Measurements from ENCODE around the gene ASCC1.

DNA sequence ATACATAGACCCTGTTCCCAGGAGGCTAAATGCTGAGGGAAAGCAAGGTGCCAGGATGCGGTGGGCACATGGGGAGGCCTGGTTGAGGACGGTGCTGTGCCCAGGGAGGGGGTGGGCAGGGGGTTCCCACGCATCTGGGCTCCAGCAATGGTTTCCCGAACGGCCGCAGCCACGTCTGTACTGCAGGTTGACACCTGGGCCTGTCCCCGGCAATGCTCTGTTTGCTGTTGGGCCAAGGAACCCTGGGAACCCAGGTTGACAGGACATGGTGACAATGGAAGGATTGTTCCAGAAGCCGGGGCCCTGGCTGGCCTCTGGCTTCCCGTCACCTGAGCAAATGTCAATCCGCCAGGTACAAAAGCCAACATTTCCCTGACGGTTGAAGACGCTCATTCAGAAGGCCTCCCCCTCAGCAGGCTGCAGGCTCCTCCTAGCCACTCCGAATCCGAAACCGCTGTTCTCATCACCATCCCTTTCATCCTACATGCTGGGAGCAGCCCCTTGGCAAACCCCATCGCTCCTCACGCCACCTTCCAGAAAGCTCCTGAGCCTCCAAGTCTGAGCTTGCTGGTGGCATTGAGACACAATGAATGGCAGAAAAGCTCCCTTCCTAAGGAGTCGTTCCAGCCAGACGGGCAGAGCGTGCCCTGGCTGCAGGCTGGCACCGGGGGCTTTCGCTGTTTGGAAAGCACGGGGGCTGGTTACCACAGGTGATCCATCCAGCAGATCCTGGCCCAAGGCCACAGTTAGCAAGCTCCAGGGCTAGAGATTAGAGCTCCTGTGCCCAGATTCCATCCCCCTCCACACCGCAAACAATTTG is 158.9 kb downstream of the ASCC1 start:
- TF ChIP-seq, protein P1, sequence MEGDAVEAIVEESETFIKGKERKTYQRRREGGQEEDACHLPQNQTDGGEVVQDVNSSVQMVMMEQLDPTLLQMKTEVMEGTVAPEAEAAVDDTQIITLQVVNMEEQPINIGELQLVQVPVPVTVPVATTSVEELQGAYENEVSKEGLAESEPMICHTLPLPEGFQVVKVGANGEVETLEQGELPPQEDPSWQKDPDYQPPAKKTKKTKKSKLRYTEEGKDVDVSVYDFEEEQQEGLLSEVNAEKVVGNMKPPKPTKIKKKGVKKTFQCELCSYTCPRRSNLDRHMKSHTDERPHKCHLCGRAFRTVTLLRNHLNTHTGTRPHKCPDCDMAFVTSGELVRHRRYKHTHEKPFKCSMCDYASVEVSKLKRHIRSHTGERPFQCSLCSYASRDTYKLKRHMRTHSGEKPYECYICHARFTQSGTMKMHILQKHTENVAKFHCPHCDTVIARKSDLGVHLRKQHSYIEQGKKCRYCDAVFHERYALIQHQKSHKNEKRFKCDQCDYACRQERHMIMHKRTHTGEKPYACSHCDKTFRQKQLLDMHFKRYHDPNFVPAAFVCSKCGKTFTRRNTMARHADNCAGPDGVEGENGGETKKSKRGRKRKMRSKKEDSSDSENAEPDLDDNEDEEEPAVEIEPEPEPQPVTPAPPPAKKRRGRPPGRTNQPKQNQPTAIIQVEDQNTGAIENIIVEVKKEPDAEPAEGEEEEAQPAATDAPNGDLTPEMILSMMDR (conservative IDR thresholded peaks at IDR 0.05; ENCODE audit: low read depth, low read length), result no peak
- TF ChIP-seq EZH2 (IDR thresholded peaks at IDR 0.05; ENCODE audit: low read length, unreplicated experiment), result no peak

Measured in PC-3 (cell line).